GM13976 (cell line): ENCODE results near the gene NPIPA3.
"Not testable (repeated sequence)": the region's sequence is repeated elsewhere in the genome, so short reads cannot be mapped to it uniquely, and the experiment has no call there.

Experiments used
- DNase-seq: peaks from one replicate; pipeline ENCODE4 v3.0.0; 2012; ENCODE audit warnings: low spot score
- in situ Hi-C: fragments of 300-500 bp; cut with MboI; formaldehyde crosslinking; loops from one replicate; pipeline ENCODE4 v1.12.0; 2022; ENCODE audit warnings: low sequenced_read_pairs, mixed read lengths, inconsistent platforms; ENCODE audit not compliant: unreplicated experiment

The NPIPA3 gene

DNA sequence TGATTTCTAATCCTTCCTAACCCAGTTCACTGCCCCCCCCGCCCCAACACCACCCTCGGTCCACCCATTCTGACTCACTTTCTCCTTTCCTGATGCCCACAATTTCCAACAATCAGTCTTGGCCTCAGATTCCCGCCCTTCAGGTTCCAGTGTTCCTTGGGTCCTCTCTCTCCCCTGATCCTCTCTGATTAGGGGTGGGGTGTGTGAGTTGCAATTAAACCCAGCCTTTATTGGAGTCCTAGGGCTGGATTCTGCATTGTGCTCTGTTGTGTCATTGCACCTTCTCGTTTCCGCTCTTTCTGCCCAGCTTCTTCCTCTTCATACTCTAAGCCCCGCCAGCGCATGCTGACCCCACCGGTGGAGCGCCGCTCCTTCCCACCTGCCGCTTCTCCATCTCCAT, 38.6 kb downstream of the NPIPA3 start:
- in situ Hi-C loops, result not testable (repeated sequence)

DNA sequence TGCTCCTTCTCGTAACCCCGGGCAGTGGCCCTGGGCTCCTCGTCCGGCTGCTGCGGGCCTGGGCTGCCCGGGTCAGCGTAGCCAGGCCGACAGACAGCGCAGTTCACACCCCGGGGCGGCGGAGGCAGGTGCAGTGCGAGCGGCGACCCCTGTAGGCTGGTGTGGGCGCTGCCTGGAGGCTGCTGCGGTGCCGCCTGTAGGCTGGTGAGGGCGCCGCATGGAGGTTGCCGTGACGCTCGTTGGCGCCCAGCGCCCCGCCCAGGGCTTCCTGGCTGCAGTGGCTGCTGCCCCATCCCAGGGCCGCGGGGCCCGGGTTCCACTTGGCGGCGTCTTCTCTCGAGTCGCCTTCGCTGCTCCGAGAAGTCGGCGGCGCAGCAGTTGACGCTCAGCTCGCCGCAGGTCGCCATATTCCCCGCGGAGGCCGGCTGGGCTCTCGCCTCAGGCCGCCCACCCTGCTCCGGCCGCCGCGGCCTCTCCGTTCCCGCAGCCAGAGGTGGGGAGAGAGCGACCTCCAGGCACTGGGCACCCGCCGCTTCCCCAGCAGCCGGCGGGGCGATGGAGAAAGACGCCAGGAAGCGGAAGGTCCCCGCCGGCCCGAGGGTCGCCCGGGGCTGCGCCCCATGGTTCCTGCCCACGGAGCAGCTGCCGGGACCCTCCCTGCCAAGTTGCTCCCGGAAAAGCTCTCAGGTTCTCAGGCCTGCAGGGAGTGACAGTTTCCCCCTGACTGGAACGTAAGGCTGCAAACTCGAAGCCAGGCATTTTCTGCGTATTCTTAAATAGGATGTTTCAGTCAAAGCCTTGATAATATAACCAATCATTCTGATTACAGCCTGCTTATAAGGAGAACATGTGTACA, 39.3 kb downstream of the NPIPA3 start, which contains the start of gene NPIPA2:
TSS of gene NPIPA2 (plus strand) at position 261 of the 856 bp plus-strand sequence. CDS start 5,533 bp downstream, outside the sequence.
- in situ Hi-C loops, DNase-seq: not testable (repeated sequence)

More for the DNA sequence above, 38.6 kb downstream of the NPIPA3 start:
- DNase-seq, result not testable (repeated sequence)

DNA sequence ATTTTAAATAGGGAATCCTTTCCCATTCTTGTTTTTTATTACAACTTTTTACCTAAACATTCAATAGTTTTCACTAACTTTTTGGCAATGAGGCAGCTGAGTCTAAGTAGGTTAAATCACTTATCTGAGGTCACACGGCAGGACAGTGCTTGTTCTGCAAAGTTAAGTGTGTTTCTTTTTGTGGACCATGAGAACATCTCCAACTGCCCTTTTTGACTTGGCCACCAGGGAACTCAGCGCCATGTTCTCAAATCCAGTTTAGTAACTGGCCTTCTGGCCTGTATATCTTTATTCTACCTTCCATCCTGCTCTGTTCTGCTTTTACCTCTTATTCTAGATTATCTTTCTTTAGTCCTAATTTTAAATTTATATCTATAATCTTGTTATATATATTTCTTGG, 70.4 kb downstream of the NPIPA3 start:
- in situ Hi-C loops, DNase-seq: not testable (repeated sequence)

DNA sequence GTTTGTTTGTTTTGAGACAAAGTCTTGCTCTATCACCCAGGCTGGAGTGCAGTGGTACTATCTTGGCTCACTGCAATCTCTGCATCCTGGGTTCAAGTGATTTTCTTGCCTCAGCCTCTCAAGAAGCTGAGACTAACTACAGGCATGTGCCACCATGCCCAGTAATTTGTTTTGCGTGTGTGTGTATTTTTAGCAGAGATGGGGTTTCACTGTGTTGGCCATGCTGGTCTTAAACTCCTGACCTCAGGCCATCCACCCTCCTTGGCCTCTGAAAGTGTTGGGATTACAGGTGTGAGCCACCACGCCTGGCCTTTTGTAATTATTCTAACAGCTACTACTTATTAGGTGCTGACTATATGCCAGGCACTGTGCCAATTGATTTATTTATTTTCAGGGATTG, 72.4 kb downstream of the NPIPA3 start:
- in situ Hi-C loops, DNase-seq: not testable (repeated sequence)
